Activated CD8-positive, alpha-beta T cell treated with anti-CD3 and anti-CD28 coated beads for 36 hours (primary cell): ENCODE data around the gene LARP6. TPM values are rescaled to one million over a fixed set of nuclear protein-coding genes. Genes with fewer than 3 reads are reported as not detected.
"Not testable (repeated sequence)": the region's sequence is repeated elsewhere in the genome, so short reads cannot be mapped to it uniquely, and the experiment has no call there.

Experiments
- ATAC-seq: fragments of 200-7000 bp; cut with Tn5 transposase; one replicate; pipeline ENCODE4 v1.10.0; 2021; ENCODE audit warnings: mild to moderate bottlenecking, moderate library complexity
- CTCF ChIA-PET: fragments of 350-600 bp; sonication (Branson Sonifier 250); formaldehyde crosslinking; loops from one replicate; lab custom pipeline; 2021; ENCODE audit warnings: antibody characterized with exemption; lab: Charles Lee
- POLR2A ChIA-PET: fragments of 350-600 bp; sonication (Branson Sonifier 250); formaldehyde crosslinking; loops from one replicate; lab custom pipeline; 2021; ENCODE audit warnings: antibody characterized with exemption; lab: Charles Lee
- DNase-seq: peaks from one replicate; pipeline ENCODE4 v3.0.0-alpha.2; 2020
- H3K27ac Mint-ChIP-seq: one replicate; pipeline ENCODE4 v1.8.0; 2021; ENCODE audit warnings: mild to moderate bottlenecking, mixed read lengths
- H3K27me3 Mint-ChIP-seq: one replicate; pipeline ENCODE4 v1.8.0; 2021; ENCODE audit warnings: mixed read lengths
- H3K36me3 Mint-ChIP-seq: one replicate; pipeline ENCODE4 v1.8.0; 2021; ENCODE audit warnings: low read depth, mixed read lengths
- H3K4me1 Mint-ChIP-seq: one replicate; pipeline ENCODE4 v1.8.0; 2021; ENCODE audit warnings: low read depth, mixed read lengths
- H3K4me3 Mint-ChIP-seq: one replicate; pipeline ENCODE4 v1.8.0; 2021; ENCODE audit warnings: mild to moderate bottlenecking, moderate library complexity, mixed read lengths
- H3K9me3 Mint-ChIP-seq: one replicate; pipeline ENCODE4 v1.8.0; 2021; ENCODE audit warnings: mixed read lengths
- CTCF ChIP-seq: fragments of 200-600 bp; IDR thresholded peaks from one replicate; pipeline ENCODE4 v1.8.0; 2022; ENCODE audit warnings: antibody characterized with exemption, mild to moderate bottlenecking
- intact Hi-C: fragments of 100-400 bp; cut with micrococcal nuclease; formaldehyde crosslinking; loops from one replicate; pipeline ENCODE4 v1.10.0; 2022
- total RNA-seq, 2 experiments: library from RNA; stranded (reverse); gene quantifications; one replicate each; pipeline ENCODE4 v1.2.3, GENCODE V29; 2021

Gene LARP6
- total RNA-seq, 2 experiments from 2014 or later: 0.36 to 0.41 TPM

- Mint-ChIP-seq H3K36me3 (no peaks in the 10 kb centered on the region), H3K4me1 (no peaks in the 10 kb centered on the region), H3K9me3 (no peaks in the 10 kb centered on the region), H3K4me3 (no peak overlapping the region), H3K27ac (no peak overlapping the region), H3K27me3 (peaks cover 24% of the 10 kb centered on the region)
- TF ChIP-seq CTCF: no peak
- POLR2A ChIA-PET: no interaction called here
- ATAC-seq: no peak
- CTCF ChIA-PET: no interaction called here
- intact Hi-C loops: no loop called here
- DNase-seq: no peak
These were observed 21.2 kb upstream of the LARP6 start for GRCh38 chr15:70875001-70875782.

GRCh38 chr15:70873232-70874054 lies 19.5 kb upstream of the LARP6 start:
- intact Hi-C loops: no loop called here
- DNase-seq (no peak), ATAC-seq (no peak)
- H3K4me3 Mint-ChIP-seq: no peak overlapping the region
- H3K27ac Mint-ChIP-seq: no peak overlapping the region
- TF ChIP-seq CTCF: no peak
- POLR2A ChIA-PET: no interaction called here
- H3K9me3 Mint-ChIP-seq: no peaks in the 10 kb centered on the region
- H3K36me3 Mint-ChIP-seq: no peaks in the 10 kb centered on the region
- CTCF ChIA-PET: no interaction called here
- no peaks in the 10 kb centered on the region for H3K4me1 Mint-ChIP-seq
- H3K27me3 Mint-ChIP-seq: peaks cover 19% of the 10 kb centered on the region

- intact Hi-C loops, DNase-seq, H3K36me3 Mint-ChIP-seq, CTCF ChIA-PET, H3K9me3 Mint-ChIP-seq, POLR2A ChIA-PET, H3K27ac Mint-ChIP-seq, ATAC-seq, H3K4me1 Mint-ChIP-seq, H3K4me3 Mint-ChIP-seq: not testable (repeated sequence)
- peaks cover 15% of the 10 kb centered on the region for H3K27me3 Mint-ChIP-seq
These were observed 17.5 kb upstream of the LARP6 start for GRCh38 chr15:70871490-70871889.

- CTCF ChIA-PET: no interaction called here
- Mint-ChIP-seq H3K4me1 (no peaks in the 10 kb centered on the region), H3K9me3 (no peaks in the 10 kb centered on the region), H3K4me3 (no peak overlapping the region), H3K36me3 (no peaks in the 10 kb centered on the region), H3K27ac (no peak overlapping the region), H3K27me3 (peaks cover 13% of the 10 kb centered on the region)
- no peak for TF ChIP-seq CTCF
- POLR2A ChIA-PET: no interaction called here
- ATAC-seq (no peak), DNase-seq (no peak)
- intact Hi-C loops: no loop called here
These were observed 16.1 kb upstream of the LARP6 start for GRCh38 chr15:70870051-70870450.

- CTCF ChIA-PET: no interaction called here
These were observed 15.4 kb upstream of the LARP6 start for GRCh38 chr15:70869346-70869745.

More at GRCh38 chr15:70869346-70869745, 15.4 kb upstream of the LARP6 start:
- H3K27ac Mint-ChIP-seq: no peak overlapping the region
- POLR2A ChIA-PET: no interaction called here
- no peaks in the 10 kb centered on the region for H3K9me3 Mint-ChIP-seq
- H3K27me3 Mint-ChIP-seq: peaks cover 11% of the 10 kb centered on the region
- ATAC-seq: no peak
- H3K4me3 Mint-ChIP-seq: no peak overlapping the region
- TF ChIP-seq CTCF: no peak
- no peak for DNase-seq
- H3K36me3 Mint-ChIP-seq: no peaks in the 10 kb centered on the region
- no peaks in the 10 kb centered on the region for H3K4me1 Mint-ChIP-seq
- intact Hi-C loops: no loop called here
